Measurements from ENCODE around the gene SLC39A1. TPM values are rescaled to one million over a fixed set of nuclear protein-coding genes. Genes with fewer than 3 reads are reported as not detected.

The SLC39A1 gene
- total RNA-seq, 1 donor from 2014 or later = 87.8 TPM

DNA sequence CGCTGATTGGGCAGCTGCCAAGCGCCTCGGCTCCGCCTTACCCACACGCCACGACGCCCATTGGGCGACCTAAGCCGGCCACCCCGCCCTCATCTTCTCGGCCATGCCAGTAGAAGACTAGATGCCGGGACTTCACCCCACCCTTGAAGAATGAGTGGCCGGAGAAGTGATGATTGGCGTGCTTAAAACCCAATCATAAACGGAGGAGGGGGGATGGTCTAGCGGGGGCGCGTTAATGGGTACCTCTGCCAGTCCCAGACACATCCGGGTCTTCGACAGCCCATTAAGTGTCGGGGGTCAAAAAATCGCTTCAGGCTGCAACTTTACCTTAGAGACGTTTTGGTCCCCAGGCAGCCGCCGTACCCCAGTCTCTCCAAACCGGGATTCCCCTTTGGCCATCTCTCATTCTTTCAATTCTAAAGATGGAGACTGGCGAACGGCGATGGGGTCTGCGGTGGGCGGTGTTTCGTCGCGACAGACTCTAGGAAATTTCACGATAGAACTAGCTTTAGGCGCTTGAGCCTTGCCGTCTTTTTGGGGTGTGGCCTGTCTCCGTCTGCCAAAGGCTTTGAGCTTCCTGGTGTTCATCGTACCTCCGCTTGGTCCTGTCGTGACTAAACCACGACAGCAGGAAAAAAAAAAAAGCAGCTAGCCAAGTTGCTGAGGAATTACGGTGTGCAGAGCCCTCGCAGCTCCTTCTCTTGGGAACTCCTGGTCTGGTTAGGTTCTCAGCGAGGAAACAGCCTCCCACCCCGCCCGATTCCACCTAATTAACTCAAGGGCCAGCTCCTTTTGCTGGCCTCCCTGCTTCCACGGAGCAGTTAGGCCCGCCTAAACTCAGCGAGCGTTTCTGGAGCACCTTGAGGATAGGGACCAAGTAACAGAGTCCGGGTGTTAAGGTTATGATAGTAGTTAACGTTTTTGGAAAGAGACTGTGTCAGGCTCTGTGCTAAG, 40.1 kb downstream of the SLC39A1 start, which contains the start of gene GATAD2B:
Gene GATAD2B (minus strand): TSS at position 1 of the 954 bp plus-strand sequence. CDS start 94,625 bp downstream, outside the sequence.
- peak; percentile 99 for DNase-seq (ENCODE audit: low spot score)
- TF ChIP-seq, protein P1, sequence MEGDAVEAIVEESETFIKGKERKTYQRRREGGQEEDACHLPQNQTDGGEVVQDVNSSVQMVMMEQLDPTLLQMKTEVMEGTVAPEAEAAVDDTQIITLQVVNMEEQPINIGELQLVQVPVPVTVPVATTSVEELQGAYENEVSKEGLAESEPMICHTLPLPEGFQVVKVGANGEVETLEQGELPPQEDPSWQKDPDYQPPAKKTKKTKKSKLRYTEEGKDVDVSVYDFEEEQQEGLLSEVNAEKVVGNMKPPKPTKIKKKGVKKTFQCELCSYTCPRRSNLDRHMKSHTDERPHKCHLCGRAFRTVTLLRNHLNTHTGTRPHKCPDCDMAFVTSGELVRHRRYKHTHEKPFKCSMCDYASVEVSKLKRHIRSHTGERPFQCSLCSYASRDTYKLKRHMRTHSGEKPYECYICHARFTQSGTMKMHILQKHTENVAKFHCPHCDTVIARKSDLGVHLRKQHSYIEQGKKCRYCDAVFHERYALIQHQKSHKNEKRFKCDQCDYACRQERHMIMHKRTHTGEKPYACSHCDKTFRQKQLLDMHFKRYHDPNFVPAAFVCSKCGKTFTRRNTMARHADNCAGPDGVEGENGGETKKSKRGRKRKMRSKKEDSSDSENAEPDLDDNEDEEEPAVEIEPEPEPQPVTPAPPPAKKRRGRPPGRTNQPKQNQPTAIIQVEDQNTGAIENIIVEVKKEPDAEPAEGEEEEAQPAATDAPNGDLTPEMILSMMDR (IDR thresholded peaks at IDR 0.05) = no peak
- H3K4me1 Mint-ChIP-seq (ENCODE audit: low read depth) = peaks cover 37% of the 10 kb centered on the region
- H3K9me3 Mint-ChIP-seq (ENCODE audit: low read depth) = no peaks in the 10 kb centered on the region
- no peaks in the 10 kb centered on the region for H3K27me3 Mint-ChIP-seq (ENCODE audit: low read depth)
- H3K27ac Mint-ChIP-seq (ENCODE audit: unreplicated experiment) = peak within 1 kb of the TSS; percentile 97
- H3K36me3 Mint-ChIP-seq (ENCODE audit: low read depth) = no peaks in the 10 kb centered on the region
- peak within 1 kb of the TSS; percentile 94 for H3K4me3 Mint-ChIP-seq (ENCODE audit: unreplicated experiment)

DNA sequence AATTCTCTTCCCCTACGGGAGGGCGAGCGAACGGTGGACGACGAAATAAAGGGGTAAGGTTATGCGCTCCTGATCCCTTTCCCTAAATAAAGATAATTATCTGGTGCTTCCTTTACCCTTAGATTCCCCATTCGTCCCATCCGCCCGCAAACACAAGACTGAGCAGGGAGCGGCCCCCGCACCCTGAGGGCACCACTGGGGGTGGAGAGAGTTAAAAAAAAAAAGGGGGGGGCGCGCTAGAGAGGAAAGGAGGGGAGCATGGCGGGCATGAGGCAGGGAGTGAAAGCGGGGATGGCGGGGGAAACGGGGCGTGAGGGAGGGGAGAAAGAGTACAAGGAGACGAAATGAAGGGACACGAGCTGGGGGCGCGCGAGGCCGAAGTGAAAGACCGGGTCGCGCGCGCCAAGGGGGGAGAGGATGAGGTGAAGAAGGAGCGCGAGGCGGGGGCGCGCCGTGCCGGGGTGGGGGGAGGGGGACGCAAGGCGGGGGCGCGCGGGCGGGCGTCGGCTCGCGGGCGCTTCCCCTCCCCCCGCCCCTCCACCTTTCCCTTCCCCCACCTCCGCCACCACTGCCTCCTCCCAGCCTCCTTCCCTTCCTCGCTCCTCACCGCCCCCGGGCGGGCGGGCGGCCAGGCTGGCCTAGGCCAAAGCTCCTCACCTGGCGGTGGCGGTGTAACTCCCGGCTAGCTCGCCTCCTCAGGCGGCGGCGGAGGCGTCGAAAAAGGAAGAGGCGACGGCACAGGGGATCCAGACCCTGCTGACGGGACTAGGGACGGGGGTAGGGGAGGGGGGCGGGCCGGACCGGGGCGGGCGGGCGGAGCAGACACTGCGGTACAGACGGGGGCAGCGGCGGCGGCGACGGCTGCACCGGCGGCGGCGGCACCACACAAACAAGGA, 41.0 kb downstream of the SLC39A1 start:
- no peaks in the 10 kb centered on the region for H3K9me3 Mint-ChIP-seq (ENCODE audit: low read depth)
- H3K4me3 Mint-ChIP-seq (ENCODE audit: unreplicated experiment) = peak overlapping the region; percentile 94
- H3K4me1 Mint-ChIP-seq (ENCODE audit: low read depth) = peaks cover 43% of the 10 kb centered on the region
- no peaks in the 10 kb centered on the region for H3K36me3 Mint-ChIP-seq (ENCODE audit: low read depth)
- H3K27ac Mint-ChIP-seq (ENCODE audit: unreplicated experiment) = peak overlapping the region; percentile 92
- TF ChIP-seq, protein P1 (IDR thresholded peaks at IDR 0.05) = peak; percentile 48
- DNase-seq (ENCODE audit: low spot score) = no peak
- H3K27me3 Mint-ChIP-seq (ENCODE audit: low read depth) = no peaks in the 10 kb centered on the region

GRCh38 chr1:153921803-153922075, 41.6 kb downstream of the SLC39A1 start:
- no peak for DNase-seq (ENCODE audit: low spot score)
- TF ChIP-seq, protein P1 (IDR thresholded peaks at IDR 0.05) = no peak
- no peaks in the 10 kb centered on the region for H3K36me3 Mint-ChIP-seq (ENCODE audit: low read depth)
- no peaks in the 10 kb centered on the region for H3K9me3 Mint-ChIP-seq (ENCODE audit: low read depth)
- no peaks in the 10 kb centered on the region for H3K27me3 Mint-ChIP-seq (ENCODE audit: low read depth)
- peak overlapping the region; percentile 94 for H3K4me3 Mint-ChIP-seq (ENCODE audit: unreplicated experiment)
- H3K27ac Mint-ChIP-seq (ENCODE audit: unreplicated experiment) = peak overlapping the region; percentile 92
- peaks cover 43% of the 10 kb centered on the region for H3K4me1 Mint-ChIP-seq (ENCODE audit: low read depth)

- TF ChIP-seq, protein P1 (IDR thresholded peaks at IDR 0.05) = no peak
- Mint-ChIP-seq H3K36me3 (ENCODE audit: low read depth) (no peaks in the 10 kb centered on the region), H3K4me3 (ENCODE audit: unreplicated experiment) (peak overlapping the region; percentile 94), H3K4me1 (ENCODE audit: low read depth) (peaks cover 43% of the 10 kb centered on the region), H3K9me3 (ENCODE audit: low read depth) (no peaks in the 10 kb centered on the region), H3K27ac (ENCODE audit: unreplicated experiment) (peak overlapping the region; percentile 92), H3K27me3 (ENCODE audit: low read depth) (no peaks in the 10 kb centered on the region)
- no peak for DNase-seq (ENCODE audit: low spot score)
Observed at GRCh38 chr1:153921080-153921802, 42.1 kb downstream of the SLC39A1 start.
